ENCODE data around the gene BACH2.

DNA sequence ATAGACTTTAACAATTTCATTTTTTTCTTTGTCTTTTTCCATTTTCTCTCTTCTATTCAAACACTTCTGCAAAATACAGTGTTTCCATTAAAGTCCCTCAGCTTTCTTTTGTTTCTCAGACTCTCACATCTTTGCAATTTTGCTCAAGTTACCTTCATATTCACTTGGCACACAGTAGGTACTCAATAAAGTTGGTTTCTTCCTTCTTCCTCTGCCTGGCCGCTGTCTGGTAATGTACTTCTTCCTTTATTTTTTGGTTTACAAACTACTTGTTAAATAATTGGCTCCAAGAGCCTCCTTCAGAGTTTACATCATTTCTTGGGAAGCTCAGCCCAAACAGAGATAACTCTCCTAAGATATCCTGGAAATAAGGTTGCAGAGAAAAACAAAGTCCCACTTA lies 321.3 kb downstream of the BACH2 start:
- TF ChIP-seq, protein P1, sequence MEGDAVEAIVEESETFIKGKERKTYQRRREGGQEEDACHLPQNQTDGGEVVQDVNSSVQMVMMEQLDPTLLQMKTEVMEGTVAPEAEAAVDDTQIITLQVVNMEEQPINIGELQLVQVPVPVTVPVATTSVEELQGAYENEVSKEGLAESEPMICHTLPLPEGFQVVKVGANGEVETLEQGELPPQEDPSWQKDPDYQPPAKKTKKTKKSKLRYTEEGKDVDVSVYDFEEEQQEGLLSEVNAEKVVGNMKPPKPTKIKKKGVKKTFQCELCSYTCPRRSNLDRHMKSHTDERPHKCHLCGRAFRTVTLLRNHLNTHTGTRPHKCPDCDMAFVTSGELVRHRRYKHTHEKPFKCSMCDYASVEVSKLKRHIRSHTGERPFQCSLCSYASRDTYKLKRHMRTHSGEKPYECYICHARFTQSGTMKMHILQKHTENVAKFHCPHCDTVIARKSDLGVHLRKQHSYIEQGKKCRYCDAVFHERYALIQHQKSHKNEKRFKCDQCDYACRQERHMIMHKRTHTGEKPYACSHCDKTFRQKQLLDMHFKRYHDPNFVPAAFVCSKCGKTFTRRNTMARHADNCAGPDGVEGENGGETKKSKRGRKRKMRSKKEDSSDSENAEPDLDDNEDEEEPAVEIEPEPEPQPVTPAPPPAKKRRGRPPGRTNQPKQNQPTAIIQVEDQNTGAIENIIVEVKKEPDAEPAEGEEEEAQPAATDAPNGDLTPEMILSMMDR (IDR thresholded peaks at IDR 0.05; ENCODE audit: insufficient read depth, low read length, poor library complexity, severe bottlenecking), result no peak
- no peak for TF ChIP-seq EZH2phosphoT487 (conservative IDR thresholded peaks at IDR 0.05; ENCODE audit: low read length)
